Activated CD4-positive, alpha-beta T cell treated with anti-CD3 and anti-CD28 coated beads for 36 hours (primary cell): ENCODE measurements around the gene WDFY4. TPM values are rescaled to one million over a fixed set of nuclear protein-coding genes. Genes with fewer than 3 reads are reported as not detected.

Source experiments
- ATAC-seq: fragments of 200-7000 bp; cut with Tn5 transposase; one replicate; pipeline ENCODE4 v1.10.0; 2021; ENCODE audit warnings: mild to moderate bottlenecking, moderate library complexity
- CTCF ChIA-PET: fragments of 350-600 bp; sonication (Branson Sonifier 250); formaldehyde crosslinking; loops from one replicate; lab custom pipeline; 2021; ENCODE audit warnings: antibody characterized with exemption; lab: Charles Lee
- POLR2A ChIA-PET: fragments of 350-600 bp; sonication (Branson Sonifier 250); formaldehyde crosslinking; loops from one replicate; lab custom pipeline; 2021; ENCODE audit warnings: antibody characterized with exemption, inconsistent platforms; lab: Charles Lee
- DNase-seq: peaks from one replicate; pipeline ENCODE4 v3.0.0-alpha.2; 2020
- H3K27ac Mint-ChIP-seq: one replicate; pipeline ENCODE4 v1.8.0; 2021; ENCODE audit warnings: mixed read lengths
- H3K27me3 Mint-ChIP-seq: one replicate; pipeline ENCODE4 v1.8.0; 2021; ENCODE audit warnings: mixed read lengths
- H3K36me3 Mint-ChIP-seq: one replicate; pipeline ENCODE4 v1.8.0; 2021; ENCODE audit warnings: low read depth, mixed read lengths
- H3K4me1 Mint-ChIP-seq: one replicate; pipeline ENCODE4 v1.8.0; 2021; ENCODE audit warnings: mixed read lengths
- H3K4me3 Mint-ChIP-seq: one replicate; pipeline ENCODE4 v1.8.0; 2021; ENCODE audit warnings: mild to moderate bottlenecking, moderate library complexity, mixed read lengths
- H3K9me3 Mint-ChIP-seq: one replicate; pipeline ENCODE4 v1.8.0; 2021; ENCODE audit warnings: low read depth, mixed read lengths
- intact Hi-C, 2 experiments: fragments of 100-400 bp; cut with DNase I in 1 of 2; cut with micrococcal nuclease in 1 of 2; formaldehyde crosslinking; loops; one replicate each; pipeline versions ENCODE4 v1.14.2 to v1.15.1; 2022 to 2024; cut with DNase I, micrococcal nuclease
- total RNA-seq, 2 experiments: library from RNA; stranded (reverse); gene quantifications; one replicate each; pipeline ENCODE4 v1.2.3, GENCODE V29; 2021

Gene WDFY4
- total RNA-seq, 2 experiments from 2014 or later: 0.07 to 0.09 TPM

DNA sequence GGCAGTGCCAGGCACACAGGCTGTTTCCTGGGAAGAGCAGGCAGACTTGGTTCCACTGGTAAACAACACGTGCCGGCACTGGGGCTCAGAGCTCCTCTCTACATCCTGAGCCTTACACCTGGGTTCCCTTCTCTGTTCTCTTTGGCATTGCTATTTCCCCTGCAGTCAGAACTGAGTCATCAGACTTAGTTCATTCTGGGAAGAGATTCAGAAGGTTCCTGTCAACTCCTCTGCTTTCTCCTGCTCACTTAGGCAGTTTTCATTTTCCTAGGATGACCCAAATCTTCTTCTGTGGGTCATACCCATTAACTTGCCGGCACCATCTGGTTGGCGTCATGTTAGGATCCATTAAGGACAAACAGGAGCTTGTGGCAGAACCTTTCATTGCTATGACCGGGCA lies 288.4 kb downstream of the WDFY4 start:
- Mint-ChIP-seq H3K4me1 (no peaks in the 10 kb centered on the region), H3K4me3 (no peak overlapping the region), H3K9me3 (no peaks in the 10 kb centered on the region), H3K27ac (no peak overlapping the region), H3K36me3 (no peaks in the 10 kb centered on the region), H3K27me3 (peaks cover 2% of the 10 kb centered on the region)
- intact Hi-C loops: no loop called here
- ChIA-PET POLR2A (no interaction called here), CTCF (no interaction called here)
- DNase-seq (no peak), ATAC-seq (no peak)

DNA sequence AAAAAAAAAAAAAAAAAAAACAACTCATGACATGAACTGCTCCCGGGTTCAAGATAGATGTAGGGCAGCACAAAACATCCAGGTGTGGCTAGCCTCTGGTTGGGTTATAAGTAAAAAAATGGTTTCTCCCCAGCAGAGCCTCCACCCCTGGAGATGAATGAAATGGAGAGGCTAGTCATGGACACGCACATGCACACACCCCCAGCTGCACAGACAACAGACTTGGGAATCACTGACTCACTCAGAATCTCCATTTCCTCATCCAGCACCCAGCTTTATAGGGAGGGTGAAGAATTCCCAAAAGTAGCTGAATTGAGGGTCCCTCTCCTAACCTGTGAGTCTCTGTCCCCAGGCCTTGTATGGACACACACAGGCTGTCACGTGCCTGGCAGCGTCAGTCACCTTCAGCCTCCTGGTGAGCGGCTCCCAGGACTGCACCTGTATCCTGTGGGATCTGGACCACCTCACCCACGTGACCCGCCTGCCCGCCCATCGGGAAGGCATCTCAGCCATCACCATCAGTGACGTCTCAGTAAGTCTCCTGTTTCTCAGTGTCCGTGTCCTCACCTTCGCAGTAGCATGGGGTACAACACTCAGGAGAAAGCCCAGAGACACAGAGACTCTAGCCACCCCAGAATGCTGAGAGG lies 290.0 kb downstream of the WDFY4 start:
- Mint-ChIP-seq H3K27ac (no peak overlapping the region), H3K4me1 (no peaks in the 10 kb centered on the region), H3K36me3 (no peaks in the 10 kb centered on the region), H3K9me3 (no peaks in the 10 kb centered on the region), H3K4me3 (no peak overlapping the region), H3K27me3 (peaks cover 2% of the 10 kb centered on the region)
- DNase-seq (no peak), ATAC-seq (no peak)
- ChIA-PET POLR2A (no interaction called here), CTCF (no interaction called here)
- intact Hi-C loops: no loop called here

- CTCF ChIA-PET: interaction anchor here (0.6 kb wide), 1 partner anchor 379 kb away, joined by 3 read pairs; no protein-coding TSS in a partner anchor
- POLR2A ChIA-PET: no interaction called here
- intact Hi-C loops: no loop called here
- DNase-seq: peak; percentile 32
- no peaks in the 10 kb centered on the region for H3K9me3 Mint-ChIP-seq
- no peaks in the 10 kb centered on the region for H3K36me3 Mint-ChIP-seq
- H3K4me1 Mint-ChIP-seq: no peaks in the 10 kb centered on the region
- no peak overlapping the region for H3K4me3 Mint-ChIP-seq
- H3K27me3 Mint-ChIP-seq: peaks cover 2% of the 10 kb centered on the region
- no peak overlapping the region for H3K27ac Mint-ChIP-seq
- ATAC-seq: no peak
Measured at GRCh38 chr10:48976196-48976595, 291.5 kb downstream of the WDFY4 start.

- ChIA-PET CTCF (interaction anchor here (1.5 kb wide), 1 partner anchor 19 kb away, joined by 4 read pairs; no protein-coding TSS in a partner anchor), POLR2A (no interaction called here)
Measured at GRCh38 chr10:48978318-48978717, 293.6 kb downstream of the WDFY4 start.

GRCh38 chr10:48981310-48981907 lies 296.7 kb downstream of the WDFY4 start:
- POLR2A ChIA-PET: no interaction called here
- DNase-seq (peak; percentile 69), ATAC-seq (peak; percentile 80)
- no peak overlapping the region for H3K4me3 Mint-ChIP-seq
- no peaks in the 10 kb centered on the region for H3K36me3 Mint-ChIP-seq
- H3K27ac Mint-ChIP-seq: no peak overlapping the region
- intact Hi-C loops: loop anchor here (1.0 to 10.0 kb wide), 7 partner anchors 136 to 531 kb away; partner anchors contain the start of gene VSTM4 (in 1 of the 2)
- H3K4me1 Mint-ChIP-seq: no peaks in the 10 kb centered on the region
- CTCF ChIA-PET: interaction anchor here (0.5 to 1.6 kb wide), 5 partner anchors 75 to 711 kb away, joined by 3 to 6 read pairs (median 3); no protein-coding TSS in a partner anchor
- H3K9me3 Mint-ChIP-seq: no peaks in the 10 kb centered on the region
- no peaks in the 10 kb centered on the region for H3K27me3 Mint-ChIP-seq

More at GRCh38 chr10:48978318-48978717, 293.6 kb downstream of the WDFY4 start:
- Mint-ChIP-seq H3K36me3 (no peaks in the 10 kb centered on the region), H3K9me3 (no peaks in the 10 kb centered on the region), H3K27ac (no peak overlapping the region), H3K27me3 (peaks cover 2% of the 10 kb centered on the region), H3K4me3 (no peak overlapping the region), H3K4me1 (no peaks in the 10 kb centered on the region)
- DNase-seq: no peak
- intact Hi-C loops: no loop called here
- no peak for ATAC-seq

DNA sequence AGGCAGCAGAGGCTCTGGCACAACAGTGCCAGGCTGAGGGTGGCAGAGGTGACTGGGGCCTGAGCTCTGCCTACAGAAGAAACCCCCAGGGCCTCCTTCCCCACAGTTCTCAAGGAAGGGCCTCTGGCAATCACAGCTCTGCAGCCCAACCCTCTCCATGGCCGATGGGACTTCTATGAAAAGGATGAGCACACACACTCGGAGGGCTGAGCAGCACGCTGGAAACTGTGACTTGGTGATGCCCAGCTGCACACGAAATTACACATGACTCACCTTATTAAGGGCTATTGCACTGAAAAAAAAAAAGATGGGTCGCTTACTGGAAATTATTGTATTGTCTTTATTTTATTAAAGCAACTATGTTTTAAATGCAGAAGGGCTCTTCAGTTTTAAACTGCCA lies 297.9 kb downstream of the WDFY4 start:
- H3K4me3 Mint-ChIP-seq: no peak overlapping the region
- H3K9me3 Mint-ChIP-seq: no peaks in the 10 kb centered on the region
- intact Hi-C loops: loop anchor here (5.0 to 10.0 kb wide), 3 partner anchors 135 to 530 kb away; partner anchors contain the start of gene VSTM4 (in 1 of the 2)
- no peak for DNase-seq
- no peaks in the 10 kb centered on the region for H3K27me3 Mint-ChIP-seq
- no peaks in the 10 kb centered on the region for H3K4me1 Mint-ChIP-seq
- no peak overlapping the region for H3K27ac Mint-ChIP-seq
- ChIA-PET CTCF (interaction anchor here (0.9 to 1.6 kb wide), 3 partner anchors 182 to 535 kb away, joined by 3 to 6 read pairs (median 4); no protein-coding TSS in a partner anchor), POLR2A (no interaction called here)
- no peaks in the 10 kb centered on the region for H3K36me3 Mint-ChIP-seq
- ATAC-seq: no peak

DNA sequence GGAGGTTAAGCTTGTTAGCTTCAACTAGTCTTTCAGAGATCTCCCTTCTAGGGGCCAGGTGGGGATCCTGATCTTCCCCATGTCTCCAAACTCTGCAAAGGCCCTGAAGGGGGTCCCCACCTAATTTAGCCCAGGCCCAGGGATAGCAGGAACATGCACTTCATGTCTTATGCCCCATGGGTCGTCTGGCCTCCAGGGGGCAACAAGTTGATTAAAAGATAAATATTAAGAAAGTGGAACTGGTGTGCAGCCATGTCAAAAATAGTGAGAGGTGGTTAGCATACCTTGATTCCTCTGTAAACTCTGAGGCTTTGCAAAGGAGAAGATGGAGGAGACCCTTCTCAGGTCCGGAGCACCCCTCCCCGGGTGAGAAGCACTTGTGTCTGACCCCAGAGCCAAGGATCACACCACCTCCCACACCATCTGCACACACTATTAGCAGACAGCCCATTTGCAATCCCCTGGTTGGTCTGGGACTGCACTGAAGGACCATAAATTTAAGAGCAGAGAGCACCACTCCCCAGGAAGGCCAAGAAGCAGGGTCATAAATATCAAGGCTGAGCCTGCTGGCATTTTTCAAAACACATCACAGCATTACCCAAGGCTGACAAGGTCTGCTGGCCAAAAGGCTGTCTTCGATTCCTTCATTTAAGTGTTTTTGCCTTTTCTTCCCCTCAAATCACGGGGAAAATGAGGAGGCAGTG lies 299.1 kb downstream of the WDFY4 start:
- intact Hi-C loops: loop anchor here (5.0 to 10.0 kb wide), 3 partner anchors 134 to 529 kb away; partner anchors contain the start of gene VSTM4 (in 1 of the 2)
- DNase-seq (no peak), ATAC-seq (no peak)
- ChIA-PET CTCF (interaction anchor here (0.7 kb wide), 1 partner anchor 190 kb away, joined by 3 read pairs; no protein-coding TSS in a partner anchor), POLR2A (no interaction called here)
- no peak overlapping the region for H3K27ac Mint-ChIP-seq
- no peaks in the 10 kb centered on the region for H3K4me1 Mint-ChIP-seq
- no peaks in the 10 kb centered on the region for H3K27me3 Mint-ChIP-seq
- no peak overlapping the region for H3K4me3 Mint-ChIP-seq
- no peaks in the 10 kb centered on the region for H3K36me3 Mint-ChIP-seq
- H3K9me3 Mint-ChIP-seq: no peaks in the 10 kb centered on the region

GRCh38 chr10:48985621-48986158 lies 301.0 kb downstream of the WDFY4 start:
- no peak for ATAC-seq
- DNase-seq: no peak
- no peaks in the 10 kb centered on the region for H3K4me1 Mint-ChIP-seq
- H3K9me3 Mint-ChIP-seq: no peaks in the 10 kb centered on the region
- intact Hi-C loops: loop anchor here in 1 of 2 experiments (10.0 kb wide), 1 partner anchor 299 kb away; no protein-coding TSS in a partner anchor
- CTCF ChIA-PET: interaction anchor here (0.6 kb wide), 1 partner anchor 15 kb away, joined by 3 read pairs; no protein-coding TSS in a partner anchor
- POLR2A ChIA-PET: no interaction called here
- no peak overlapping the region for H3K27ac Mint-ChIP-seq
- no peak overlapping the region for H3K4me3 Mint-ChIP-seq
- no peaks in the 10 kb centered on the region for H3K27me3 Mint-ChIP-seq
- no peaks in the 10 kb centered on the region for H3K36me3 Mint-ChIP-seq

- H3K4me1 Mint-ChIP-seq: no peaks in the 10 kb centered on the region
Measured at GRCh38 chr10:48990226-48990625, 305.6 kb downstream of the WDFY4 start.

GRCh38 chr10:48993627-48994026 lies 309.0 kb downstream of the WDFY4 start:
- Mint-ChIP-seq H3K27me3 (no peaks in the 10 kb centered on the region), H3K36me3 (no peaks in the 10 kb centered on the region), H3K27ac (no peak overlapping the region), H3K4me3 (no peak overlapping the region), H3K9me3 (no peaks in the 10 kb centered on the region), H3K4me1 (no peaks in the 10 kb centered on the region)
- no peak for ATAC-seq
- no peak for DNase-seq
- POLR2A ChIA-PET: no interaction called here
- intact Hi-C loops: no loop called here
- CTCF ChIA-PET: no interaction called here

More at GRCh38 chr10:48990226-48990625, 305.6 kb downstream of the WDFY4 start:
- intact Hi-C loops: no loop called here
- DNase-seq (no peak), ATAC-seq (no peak)
- no peaks in the 10 kb centered on the region for H3K9me3 Mint-ChIP-seq
- no peaks in the 10 kb centered on the region for H3K36me3 Mint-ChIP-seq
- H3K27me3 Mint-ChIP-seq: no peaks in the 10 kb centered on the region
- CTCF ChIA-PET: no interaction called here
- POLR2A ChIA-PET: no interaction called here
- H3K27ac Mint-ChIP-seq: no peak overlapping the region
- no peak overlapping the region for H3K4me3 Mint-ChIP-seq

DNA sequence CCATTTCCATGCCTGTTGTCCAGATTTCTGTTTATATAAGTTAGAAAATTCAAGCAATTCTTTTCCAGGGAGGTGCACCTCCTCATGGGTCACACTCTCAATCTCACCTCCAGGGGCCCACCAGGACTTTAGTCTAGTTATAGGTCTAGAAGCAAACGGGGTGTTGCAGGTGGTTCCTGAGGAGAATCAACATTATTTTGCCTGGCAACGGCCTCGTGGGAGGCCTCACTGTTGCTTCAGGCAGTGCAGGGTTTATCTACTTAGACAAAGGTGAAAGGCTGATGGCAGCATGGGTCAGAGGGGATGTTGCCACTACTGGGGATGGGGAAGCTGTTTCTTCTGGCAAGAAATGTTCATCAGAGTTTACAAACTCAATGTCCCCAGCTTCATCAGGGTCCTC lies 311.7 kb downstream of the WDFY4 start:
- Mint-ChIP-seq H3K27ac (no peak overlapping the region), H3K27me3 (no peaks in the 10 kb centered on the region), H3K36me3 (no peaks in the 10 kb centered on the region), H3K4me1 (no peaks in the 10 kb centered on the region), H3K9me3 (no peaks in the 10 kb centered on the region), H3K4me3 (no peak overlapping the region)
- DNase-seq (no peak), ATAC-seq (no peak)
- POLR2A ChIA-PET: no interaction called here
- CTCF ChIA-PET: no interaction called here
- intact Hi-C loops: no loop called here
